GM18907 (cell line): ENCODE data around the gene MS4A8.
"Not testable (repeated sequence)": the region's sequence is repeated elsewhere in the genome, so short reads cannot be mapped to it uniquely, and the experiment has no call there.

Experiments used
- ATAC-seq: cut with Tn5 transposase; IDR thresholded peaks from one replicate; pipeline ENCODE4 v1.9.1; 2021; ENCODE audit warnings: mild to moderate bottlenecking, moderate library complexity; ENCODE audit not compliant: unreplicated experiment

Gene MS4A8

DNA sequence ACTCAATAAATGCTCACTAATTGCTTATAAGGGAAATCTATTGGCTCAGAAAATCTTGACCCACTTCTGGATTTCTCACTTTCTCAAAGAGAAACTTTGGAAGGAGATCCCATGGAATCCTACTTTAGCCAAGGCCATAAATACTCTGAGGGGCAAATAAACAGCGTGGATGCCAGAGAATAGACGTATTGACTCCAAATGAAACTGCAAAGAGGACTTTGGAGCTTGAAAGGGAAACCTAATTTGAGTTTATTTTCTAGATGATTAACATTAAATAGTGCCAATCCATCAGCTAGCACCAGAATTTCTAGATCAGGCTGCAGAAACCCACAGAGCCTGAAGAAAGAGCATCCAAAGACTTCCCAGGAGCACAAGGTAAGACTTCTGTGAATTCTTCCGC, 25.0 kb downstream of the MS4A8 start, which contains the start of gene MS4A18:
MS4A18 (plus strand) TSS at position 301 of the 400 bp plus-strand sequence.
- no peak for ATAC-seq

DNA sequence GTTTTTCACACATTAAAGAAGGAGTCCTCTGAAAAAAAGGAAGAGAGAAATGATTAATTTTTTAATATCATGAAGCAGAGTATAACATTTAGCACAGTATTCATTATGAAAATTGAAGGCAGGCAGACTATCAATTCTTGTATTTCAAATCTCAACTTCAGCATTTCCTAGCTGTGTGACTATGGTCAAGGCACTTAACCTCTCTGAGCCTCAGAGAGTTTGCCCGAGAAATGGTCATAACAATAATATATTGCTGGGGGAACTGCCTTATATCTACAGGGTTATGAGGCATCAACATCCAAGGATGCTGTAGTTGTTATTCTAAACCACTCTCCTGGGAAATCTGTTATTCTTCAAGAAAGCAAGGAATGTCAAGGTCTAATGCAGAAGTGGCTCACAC, 26.2 kb downstream of the MS4A8 start:
- no peak for ATAC-seq

DNA sequence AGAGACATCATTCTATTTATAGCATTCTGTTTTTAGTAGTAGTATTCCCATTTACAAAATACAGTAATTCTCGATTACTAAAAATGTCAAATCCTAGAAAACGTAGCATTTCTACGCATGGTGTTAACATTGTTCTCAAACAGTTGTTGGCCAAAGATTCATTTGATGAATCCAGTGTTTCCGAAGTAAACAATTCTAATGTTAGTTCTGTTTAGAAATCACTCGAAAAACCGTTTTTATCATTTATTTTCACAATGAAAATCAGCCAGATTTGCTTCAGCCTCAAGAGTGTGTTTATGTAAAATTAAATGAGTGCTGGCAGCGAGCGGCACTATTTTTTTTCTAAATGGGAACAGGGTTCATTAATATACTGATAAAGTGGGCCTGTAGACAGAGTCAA, 32.2 kb downstream of the MS4A8 start:
- no peak for ATAC-seq

DNA sequence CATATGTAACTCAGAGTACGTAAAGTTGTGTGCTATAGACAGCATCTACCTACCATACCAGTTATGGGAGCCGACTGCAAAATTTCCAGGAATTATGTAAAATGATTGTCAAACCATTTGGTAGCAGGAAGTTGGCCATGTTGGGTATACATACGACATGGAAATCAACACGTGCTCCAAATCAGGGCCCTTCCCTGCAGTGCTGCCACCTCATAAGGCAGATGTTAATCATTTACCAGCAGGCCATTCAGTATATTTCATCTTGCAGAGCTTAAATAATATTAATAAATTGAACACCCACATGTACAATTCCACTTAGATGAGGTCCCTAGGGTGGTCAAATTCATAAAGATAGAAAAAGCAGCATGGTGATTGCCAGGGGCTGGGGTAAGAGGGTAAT, 34.9 kb downstream of the MS4A8 start:
- ATAC-seq: no peak

DNA sequence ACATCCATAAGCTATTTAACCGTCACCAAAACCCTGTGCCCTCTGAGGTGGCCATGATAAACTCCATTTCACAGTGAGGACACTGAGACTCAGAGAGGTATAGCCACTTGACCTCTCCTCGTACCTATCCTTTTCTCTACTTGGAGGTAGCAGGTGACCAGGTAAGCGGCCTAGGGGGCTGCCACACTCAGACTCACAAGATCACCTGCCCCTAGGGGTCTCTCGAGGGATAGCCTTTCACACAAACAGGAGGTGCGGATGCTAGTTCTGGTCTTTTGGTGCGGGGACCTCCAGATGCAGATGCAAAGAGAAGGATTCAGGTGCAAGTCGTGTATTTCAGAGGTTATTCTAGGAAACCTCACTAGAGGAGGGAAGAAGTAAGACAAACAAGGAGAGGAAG, 39.7 kb downstream of the MS4A8 start:
- no peak for ATAC-seq

DNA sequence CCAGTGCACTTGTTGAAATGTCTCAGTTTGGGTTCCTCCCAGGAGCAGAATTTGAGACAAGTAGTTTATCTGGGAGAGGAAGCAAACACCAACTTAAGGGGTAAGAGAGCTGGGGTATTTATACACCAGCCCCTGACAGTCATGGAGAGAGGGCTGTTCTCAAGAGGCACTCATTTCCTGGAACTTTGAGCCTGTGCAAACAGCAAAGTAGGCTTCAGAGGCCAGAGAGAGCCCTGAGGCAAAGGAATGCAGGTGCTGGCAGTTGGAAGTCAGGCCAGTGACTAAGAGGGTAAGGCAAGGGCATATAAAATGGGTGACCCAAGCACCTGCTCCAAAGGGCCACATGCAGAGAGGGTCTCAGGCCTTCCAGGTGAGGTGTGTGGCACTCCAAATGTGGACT, 41.2 kb downstream of the MS4A8 start:
- no peak for ATAC-seq

DNA sequence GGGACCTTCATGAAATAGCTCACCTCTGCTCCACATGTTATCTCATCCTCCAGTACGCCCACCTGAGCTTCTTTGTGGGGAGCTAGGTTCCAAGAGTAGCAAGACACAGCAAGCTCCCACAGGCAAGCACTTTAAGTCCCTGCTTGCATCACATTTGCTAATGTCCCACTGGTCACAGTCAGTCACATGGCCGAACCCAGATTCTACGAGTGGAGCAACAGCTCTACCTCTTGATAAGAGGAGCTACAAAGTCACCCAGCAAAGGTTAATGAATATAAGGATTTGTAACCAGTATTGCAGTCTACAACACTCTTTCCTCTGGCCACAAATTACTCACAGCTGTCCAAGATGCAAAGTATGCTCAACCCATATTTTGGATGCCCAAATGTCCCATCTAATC, 42.0 kb downstream of the MS4A8 start:
- no peak for ATAC-seq

DNA sequence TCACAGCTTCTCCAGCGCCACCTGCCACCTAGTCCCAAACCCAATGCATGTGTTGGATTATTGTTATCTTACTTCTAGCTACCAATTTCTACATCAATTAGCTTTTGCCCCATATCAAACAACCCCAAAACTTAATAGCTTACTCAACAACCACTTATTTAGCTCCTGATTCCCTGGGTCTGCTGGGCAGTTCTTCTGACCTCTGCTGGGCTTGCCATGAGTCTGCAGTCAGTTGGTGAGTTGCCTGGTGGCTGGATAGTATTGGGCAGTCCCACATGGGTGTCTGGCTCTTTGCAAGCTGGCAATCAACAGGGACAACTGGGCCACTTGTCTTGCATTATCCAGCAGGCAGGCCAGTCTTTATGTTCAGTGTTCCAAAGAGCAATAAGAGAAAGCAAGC, 43.6 kb downstream of the MS4A8 start:
- no peak for ATAC-seq

DNA sequence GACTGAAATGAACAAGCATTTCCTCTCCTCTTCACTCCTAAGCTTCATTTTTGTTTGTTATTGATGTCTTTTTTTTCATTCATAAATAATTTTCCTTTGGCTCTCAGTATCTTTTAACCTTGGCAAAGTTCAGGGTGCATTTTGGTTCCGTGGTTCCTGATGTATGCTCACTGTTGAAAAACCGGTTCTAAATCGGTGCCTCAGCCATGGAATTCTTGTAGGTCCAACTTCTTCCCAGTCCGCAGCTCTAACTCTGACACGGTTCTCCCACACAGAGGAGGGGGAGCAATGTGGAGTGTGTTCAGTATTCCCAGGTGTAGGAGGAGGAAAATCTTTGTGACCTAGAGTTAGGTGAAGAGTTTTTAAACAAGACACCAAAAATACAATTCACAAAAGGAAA, 44.7 kb downstream of the MS4A8 start:
- no peak for ATAC-seq

DNA sequence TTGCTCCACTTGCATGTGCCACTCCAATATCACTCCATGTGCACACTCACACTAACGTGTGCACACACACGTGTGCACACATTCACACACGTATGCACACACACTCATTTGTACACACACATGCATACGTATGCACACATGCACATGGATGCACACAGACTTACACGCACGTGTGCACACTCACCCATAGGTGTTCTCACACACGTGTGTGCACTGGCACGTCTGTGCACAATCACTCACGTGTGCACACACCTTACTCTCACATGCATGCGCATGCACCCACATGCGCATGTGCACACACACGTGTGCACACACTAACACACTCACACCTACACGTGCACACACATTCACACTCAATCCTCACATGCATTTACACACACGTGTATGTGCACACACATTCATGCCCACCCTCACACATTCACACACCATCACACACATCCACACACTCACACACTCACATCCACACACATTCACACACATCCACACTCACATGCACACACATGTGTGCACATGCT, 48.0 kb downstream of the MS4A8 start:
- ATAC-seq: no peak

DNA sequence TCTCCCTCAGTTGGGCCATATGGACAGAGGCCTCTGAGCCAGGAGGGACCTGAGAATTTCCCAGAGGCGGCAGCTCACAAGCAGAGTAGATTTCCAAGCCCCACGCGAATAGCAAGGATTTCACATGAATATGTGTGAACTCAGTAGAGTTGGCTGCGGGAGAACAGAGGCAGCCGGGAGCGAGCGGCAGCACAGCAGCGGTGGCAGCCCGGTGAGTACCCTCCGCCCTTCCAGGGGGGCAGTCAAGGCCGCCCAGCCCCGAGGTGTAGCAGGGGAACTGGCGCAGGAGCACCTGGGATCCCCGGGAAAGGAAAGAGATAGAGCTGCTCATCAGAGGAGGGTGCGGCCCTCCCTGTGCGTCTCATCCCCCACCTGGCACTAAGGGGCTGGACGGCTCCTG, 48.8 kb downstream of the MS4A8 start:
- no peak for ATAC-seq

DNA sequence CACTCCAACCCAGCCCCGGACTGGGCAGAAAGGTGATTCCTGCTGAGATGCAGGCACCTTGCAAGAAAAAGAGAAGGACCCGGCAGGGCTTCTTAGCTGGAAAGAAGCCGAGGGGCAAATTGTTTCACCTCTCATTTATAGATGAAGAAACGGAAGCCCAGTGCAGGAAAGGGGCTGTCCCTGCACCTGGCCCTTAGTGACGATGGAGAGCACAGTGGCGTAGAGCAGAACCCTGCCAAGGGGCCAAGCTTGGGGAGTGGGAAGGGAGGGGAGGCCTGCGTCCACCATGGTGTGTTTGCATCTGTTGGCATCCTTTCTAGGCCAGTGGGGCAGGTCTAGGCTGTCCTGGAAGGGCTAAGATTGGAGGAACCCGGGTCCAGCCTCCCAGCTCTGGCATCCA, 49.4 kb downstream of the MS4A8 start:
- no peak for ATAC-seq

DNA sequence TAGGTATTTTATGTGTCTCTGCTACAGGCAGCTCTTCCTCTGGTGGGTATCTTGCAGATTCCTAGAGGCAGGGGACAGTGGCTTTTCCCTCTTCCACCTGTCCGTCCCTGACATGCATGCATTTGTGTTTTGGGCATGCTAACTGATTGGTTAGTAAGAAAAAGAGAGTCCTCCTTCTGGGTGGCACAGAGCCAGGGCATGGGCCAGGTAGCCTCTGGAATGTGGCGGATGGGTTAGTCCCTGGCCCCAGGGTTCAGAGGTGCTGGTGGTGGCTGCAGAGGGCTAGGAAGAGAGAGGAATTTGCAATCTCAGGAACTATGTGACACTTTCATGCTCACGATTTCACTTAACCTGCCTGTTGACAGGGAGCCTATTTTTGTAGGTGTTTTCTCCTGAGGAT, 51.5 kb downstream of the MS4A8 start:
- ATAC-seq: no peak

DNA sequence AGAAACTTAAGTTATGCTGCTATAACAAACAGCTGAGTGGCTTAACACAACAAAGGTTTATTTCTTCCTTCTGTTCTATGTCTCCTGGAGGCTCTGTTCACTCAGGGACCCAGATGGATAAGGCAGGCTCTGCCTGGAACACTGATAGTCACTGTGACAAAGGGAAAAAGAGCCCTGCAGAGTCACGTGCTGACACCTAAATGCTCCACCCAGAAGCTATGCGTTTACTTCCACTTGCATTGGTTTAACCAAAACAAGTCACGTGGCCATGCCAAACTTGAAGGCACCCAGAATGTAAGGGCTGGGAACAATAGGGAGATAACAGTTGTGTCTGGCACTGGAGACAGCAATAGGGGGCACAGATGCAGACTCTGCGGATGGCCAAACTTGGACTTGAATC, 53.9 kb downstream of the MS4A8 start:
- no peak for ATAC-seq

DNA sequence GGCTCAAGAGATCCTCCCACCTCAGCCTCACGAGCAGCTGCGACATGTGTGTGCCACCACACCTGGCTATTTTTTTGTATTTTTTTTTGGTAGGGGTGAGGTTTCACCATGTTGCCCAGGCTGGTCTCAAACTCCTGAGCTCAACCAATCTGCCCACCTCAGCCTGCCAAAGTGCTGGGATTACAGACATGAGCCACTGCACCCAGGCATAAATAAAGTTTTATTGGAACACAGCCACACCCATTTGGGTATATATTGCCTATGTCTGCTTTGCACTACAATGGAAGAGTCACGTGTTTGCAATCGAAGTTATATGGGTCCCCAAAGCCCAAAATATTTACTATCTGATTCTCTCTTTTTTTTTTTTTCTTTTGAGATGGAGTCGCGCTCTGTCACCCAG, 55.5 kb downstream of the MS4A8 start:
- no peak for ATAC-seq

DNA sequence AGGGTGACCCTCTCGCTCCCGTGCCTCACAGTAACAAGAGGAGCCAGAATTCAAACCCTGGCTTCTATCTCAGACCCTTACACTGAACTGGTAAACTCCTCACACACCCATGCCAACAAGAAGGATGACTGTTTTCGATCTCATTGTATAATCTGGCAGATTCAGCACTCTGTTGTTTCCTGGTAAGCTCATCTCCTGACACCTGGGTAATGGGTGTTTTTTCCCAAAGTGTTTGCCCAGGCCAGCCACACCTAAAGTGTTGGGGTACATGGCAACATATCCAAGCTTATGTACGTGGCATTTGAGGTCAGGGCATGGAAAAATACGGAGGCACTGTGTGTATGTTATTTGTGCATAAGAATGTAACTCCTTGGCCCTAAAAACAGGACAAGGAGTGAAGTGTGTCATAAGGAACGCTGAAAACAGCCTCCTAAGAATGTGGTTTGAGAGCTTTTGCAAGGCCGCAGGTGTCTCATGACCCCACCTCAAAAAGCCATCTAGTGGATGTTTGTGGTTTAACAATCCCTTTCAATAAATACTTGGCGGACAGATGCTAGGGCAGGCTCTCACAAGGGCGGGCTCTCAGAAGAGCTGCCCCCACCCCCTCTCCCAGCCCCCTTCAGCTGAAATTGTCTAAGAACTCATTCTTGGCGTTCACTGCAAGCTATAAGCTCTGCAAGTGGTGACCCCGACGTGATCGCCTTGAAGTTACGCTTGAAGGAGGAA, 57.1 kb downstream of the MS4A8 start, which contains the start of gene MS4A15:
MS4A15 (plus strand) TSS at position 561 of the 726 bp plus-strand sequence. CDS start 6,867 bp downstream, outside the sequence.
- ATAC-seq: no peak

DNA sequence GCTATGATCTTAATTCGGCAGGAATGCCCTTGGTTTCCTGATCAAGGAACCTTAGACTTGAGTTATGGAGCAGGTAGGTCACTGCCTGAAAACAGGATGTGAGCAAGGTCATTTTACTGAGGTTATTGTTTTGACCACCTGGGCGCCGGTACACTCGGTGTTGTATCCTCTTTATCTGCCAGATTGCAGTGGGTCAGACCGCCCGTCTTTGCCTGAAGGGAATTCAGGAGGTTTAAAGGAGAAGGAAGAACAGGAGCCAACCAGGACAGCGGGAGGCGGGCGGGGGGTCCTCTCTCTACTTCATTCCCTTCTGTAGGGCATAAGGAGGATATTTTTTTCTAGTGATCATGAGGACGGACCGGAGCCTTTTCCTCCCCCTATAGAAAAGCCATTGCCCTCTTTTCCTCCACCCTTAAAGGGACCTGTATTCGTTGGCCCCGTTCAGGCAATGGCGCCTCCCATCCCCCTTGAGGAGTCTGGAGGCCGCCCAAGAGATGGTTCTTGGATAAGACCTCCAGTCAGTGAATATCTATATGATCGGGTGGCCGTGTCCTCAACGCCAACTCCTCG, 57.9 kb downstream of the MS4A8 start:
- ATAC-seq: no peak

DNA sequence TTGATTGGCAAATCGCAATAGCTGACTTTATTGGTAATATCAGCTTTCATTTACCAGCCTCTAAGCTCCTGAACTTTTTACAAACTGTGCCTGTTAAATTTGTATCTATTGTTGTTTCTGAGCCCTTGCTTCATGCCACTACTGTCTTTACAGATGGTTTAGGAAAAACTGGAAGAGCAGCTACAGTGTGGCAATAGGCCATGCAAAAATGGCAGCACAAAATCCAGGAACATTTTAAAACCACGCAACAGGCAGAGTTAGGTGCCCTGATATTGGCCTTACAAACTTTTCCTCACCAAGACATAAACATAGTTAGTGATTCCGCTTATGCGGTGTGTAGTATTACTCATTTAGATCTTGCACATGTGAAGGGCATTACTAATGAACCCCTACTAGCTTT, 59.3 kb downstream of the MS4A8 start:
- ATAC-seq: not testable (repeated sequence)

DNA sequence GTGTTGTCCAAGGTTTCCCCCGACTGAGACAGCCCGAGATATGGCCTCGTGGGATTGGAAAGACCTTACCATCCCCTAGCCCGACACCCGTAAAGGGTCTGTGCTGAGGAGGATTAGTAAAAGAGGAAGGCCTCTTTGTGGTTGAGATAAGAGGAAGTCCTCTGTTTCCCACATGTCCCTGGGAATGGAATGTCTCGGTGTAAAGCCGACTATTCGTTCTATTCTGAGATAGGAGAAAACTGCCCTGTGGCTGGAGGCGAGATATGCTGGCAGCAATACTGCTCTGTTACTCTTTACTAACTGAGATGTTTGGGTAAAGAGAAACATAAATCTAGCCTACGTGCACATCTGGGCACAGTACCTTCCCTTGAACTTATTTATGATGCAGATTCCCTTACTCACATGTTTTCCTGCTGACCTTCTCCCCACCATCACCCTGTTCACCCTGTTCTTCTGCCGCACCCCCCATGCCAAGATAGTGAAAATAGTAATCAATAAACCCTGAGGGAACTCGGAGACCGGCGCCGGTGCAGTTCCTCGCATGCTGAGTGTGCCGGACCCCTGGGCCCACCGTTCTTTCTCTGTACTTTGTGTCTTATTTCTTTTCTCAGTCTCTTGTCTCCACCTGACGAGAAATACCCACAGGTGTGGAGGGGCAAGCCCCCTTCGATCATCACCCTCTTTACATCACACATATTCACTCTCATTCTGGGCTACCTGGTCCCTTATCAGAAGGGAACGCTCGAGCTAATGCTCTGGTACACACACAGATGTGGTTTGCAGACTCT, 60.2 kb downstream of the MS4A8 start:
- ATAC-seq: not testable (repeated sequence)

DNA sequence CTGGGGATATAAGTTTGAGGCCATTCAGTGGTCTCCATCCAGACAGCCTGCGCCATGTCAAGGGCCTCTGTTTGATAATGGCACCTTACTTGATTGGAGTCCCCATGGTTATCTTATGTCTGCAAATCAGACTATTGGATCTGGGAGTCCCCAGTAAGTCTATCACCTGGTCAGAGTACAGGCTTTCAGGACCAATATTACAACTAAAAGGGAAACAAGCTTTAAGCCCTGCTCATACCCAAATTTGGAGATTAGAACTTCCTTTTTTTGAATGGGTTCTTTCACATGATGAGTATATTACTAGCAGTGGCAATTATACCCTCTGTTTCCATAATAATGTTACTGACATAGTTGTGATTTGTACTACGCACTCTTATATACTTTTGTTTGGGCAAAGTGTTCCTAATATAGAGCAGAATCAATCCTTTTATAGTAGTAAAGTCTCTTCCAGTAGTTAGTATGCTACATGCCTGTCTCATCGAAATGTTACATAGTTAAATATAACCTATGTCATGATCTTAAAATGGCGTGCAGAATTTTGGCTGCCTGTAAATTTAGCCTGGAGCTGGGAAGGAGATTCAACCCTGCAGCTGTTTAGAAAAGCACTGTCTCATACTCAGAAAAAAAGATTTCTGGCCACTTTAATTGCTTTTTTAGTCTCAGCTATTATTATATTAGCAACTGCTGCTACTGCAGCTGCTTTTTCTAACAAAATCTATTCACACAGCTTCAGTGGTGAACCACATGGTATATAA, 62.2 kb downstream of the MS4A8 start:
- peak; percentile 33 for ATAC-seq
